ENCODE data around the gene RAB11FIP4.
A peak's percentile ranks its signal among the peaks of the same experiment; 100 is the strongest.

RAB11FIP4 gene

GRCh38 chr17:31387438-31387837 lies 4.0 kb upstream of the RAB11FIP4 start:
- no peak for DNase-seq

- DNase-seq, result no peak
These were observed 3.1 kb upstream of the RAB11FIP4 start for GRCh38 chr17:31388351-31388750.

GRCh38 chr17:31388770-31389656 lies 2.5 kb upstream of the RAB11FIP4 start:
- peak; percentile 58 for DNase-seq

GRCh38 chr17:31389657-31390381 lies 1.7 kb upstream of the RAB11FIP4 start:
- DNase-seq, result no peak

GRCh38 chr17:31390426-31390747 lies 1.1 kb upstream of the RAB11FIP4 start:
- DNase-seq, result no peak

- DNase-seq, result no peak
These were observed 553 bp upstream of the RAB11FIP4 start for GRCh38 chr17:31390748-31391495.

GRCh38 chr17:31392002-31392855 lies 754 bp downstream of the RAB11FIP4 start:
- no peak for DNase-seq

GRCh38 chr17:31392856-31393748 lies 1.6 kb downstream of the RAB11FIP4 start:
- DNase-seq, result no peak

- DNase-seq, result no peak
These were observed 2.3 kb downstream of the RAB11FIP4 start for GRCh38 chr17:31393749-31394146.

- DNase-seq, result peak; percentile 37
These were observed 3.1 kb downstream of the RAB11FIP4 start for GRCh38 chr17:31394544-31394943.

- no peak for DNase-seq
These were observed 5.9 kb downstream of the RAB11FIP4 start for GRCh38 chr17:31397256-31397939.

- no peak for DNase-seq
These were observed 7.2 kb downstream of the RAB11FIP4 start for GRCh38 chr17:31398381-31399311.

- DNase-seq, result no peak
These were observed 9.0 kb downstream of the RAB11FIP4 start for GRCh38 chr17:31400481-31400950.

GRCh38 chr17:31401456-31402254 lies 10.2 kb downstream of the RAB11FIP4 start:
- DNase-seq, result no peak

GRCh38 chr17:31404028-31404949 lies 12.8 kb downstream of the RAB11FIP4 start:
- no peak for DNase-seq

- no peak for DNase-seq
These were observed 14.5 kb downstream of the RAB11FIP4 start for GRCh38 chr17:31405890-31406371.

GRCh38 chr17:31408586-31408985 lies 17.1 kb downstream of the RAB11FIP4 start:
- no peak for DNase-seq

All from CD4-positive, alpha-beta T cell treated with Interleukin-6 for 4 hours (primary cell).